Testis (tissue), 2 donors: ENCODE data around the gene CSNK1E.

Experiments used
- POLR2A ChIP-seq: fragments of 450-650 bp; IDR thresholded peaks from one replicate; pipeline ENCODE4 v1.6.1; 2017; ENCODE audit warnings: antibody characterized with exemption, mild to moderate bottlenecking, moderate library complexity
- TF ChIP-seq, protein P1 (sequence below), 3 experiments: fragments of 450-650 bp in 2 of 3; fragments of 200-600 bp in 1 of 3; sonication (generic) in 1 of 3; IDR thresholded peaks; one replicate each; pipeline ENCODE4 v1.5.1; 2016 to 2019; ENCODE audit warnings: antibody characterized with exemption in 3 of 3, mild to moderate bottlenecking in 2 of 3, moderate library complexity in 1 of 3

DNA sequence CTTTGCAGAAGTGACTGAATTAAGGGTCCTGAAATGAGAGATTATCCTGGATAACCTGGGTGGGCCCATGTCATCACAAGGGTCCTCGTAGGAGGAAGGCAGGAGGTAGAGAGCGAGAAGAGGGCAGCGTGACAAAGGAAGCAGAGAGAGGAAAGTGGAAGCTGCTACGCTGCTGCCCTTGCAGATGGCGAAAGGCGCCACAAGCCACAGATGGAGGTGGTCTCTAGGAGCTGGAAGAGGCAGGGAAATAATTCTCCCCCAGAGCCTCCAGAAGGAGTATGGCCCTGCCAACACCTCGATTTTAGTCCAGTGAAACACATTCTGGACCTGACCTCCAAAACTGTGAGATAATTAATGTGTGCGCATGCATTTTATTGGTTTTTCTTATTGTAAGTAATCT is 57.9 kb downstream of the CSNK1E start:
- TF ChIP-seq, protein P1, sequence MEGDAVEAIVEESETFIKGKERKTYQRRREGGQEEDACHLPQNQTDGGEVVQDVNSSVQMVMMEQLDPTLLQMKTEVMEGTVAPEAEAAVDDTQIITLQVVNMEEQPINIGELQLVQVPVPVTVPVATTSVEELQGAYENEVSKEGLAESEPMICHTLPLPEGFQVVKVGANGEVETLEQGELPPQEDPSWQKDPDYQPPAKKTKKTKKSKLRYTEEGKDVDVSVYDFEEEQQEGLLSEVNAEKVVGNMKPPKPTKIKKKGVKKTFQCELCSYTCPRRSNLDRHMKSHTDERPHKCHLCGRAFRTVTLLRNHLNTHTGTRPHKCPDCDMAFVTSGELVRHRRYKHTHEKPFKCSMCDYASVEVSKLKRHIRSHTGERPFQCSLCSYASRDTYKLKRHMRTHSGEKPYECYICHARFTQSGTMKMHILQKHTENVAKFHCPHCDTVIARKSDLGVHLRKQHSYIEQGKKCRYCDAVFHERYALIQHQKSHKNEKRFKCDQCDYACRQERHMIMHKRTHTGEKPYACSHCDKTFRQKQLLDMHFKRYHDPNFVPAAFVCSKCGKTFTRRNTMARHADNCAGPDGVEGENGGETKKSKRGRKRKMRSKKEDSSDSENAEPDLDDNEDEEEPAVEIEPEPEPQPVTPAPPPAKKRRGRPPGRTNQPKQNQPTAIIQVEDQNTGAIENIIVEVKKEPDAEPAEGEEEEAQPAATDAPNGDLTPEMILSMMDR (IDR thresholded peaks at IDR 0.05) = no peak
- no peak for TF ChIP-seq POLR2A
